Measurements from ENCODE around the gene PCDH17.

PCDH17 gene

GRCh38 chr13:57739089-57739488 is 107.5 kb downstream of the PCDH17 start:
- DNase-seq = no peak

- no peak for DNase-seq
These were observed 108.1 kb downstream of the PCDH17 start for GRCh38 chr13:57739543-57740190.

- no peak for DNase-seq
These were observed 109.2 kb downstream of the PCDH17 start for GRCh38 chr13:57740719-57741118.

GRCh38 chr13:57748096-57748495 is 116.6 kb downstream of the PCDH17 start:
- DNase-seq = no peak

GRCh38 chr13:57760951-57761350 is 129.4 kb downstream of the PCDH17 start:
- DNase-seq = no peak

- no peak for DNase-seq
These were observed 132.1 kb downstream of the PCDH17 start for GRCh38 chr13:57763689-57764088.

Measured in CD4-positive, alpha-beta T cell treated with Interleukin-1 beta for 1 hour (primary cell).